ENCODE data around the gene ZNF860.
"Not testable (repeated sequence)": the region's sequence is repeated elsewhere in the genome, so short reads cannot be mapped to it uniquely, and the experiment has no call there.

ZNF860 gene

GRCh38 chr3:32010699-32011098 is 29.1 kb downstream of the ZNF860 start:
- not testable (repeated sequence) for H3K36me3 ChIP-seq (ENCODE audit: insufficient read depth, low read length); H3K9me3 ChIP-seq (ENCODE audit: low read length); H3F3A ChIP-seq (ENCODE audit: insufficient read depth, low read length); H3K9ac ChIP-seq (ENCODE audit: low read length); H3K9me2 ChIP-seq (ENCODE audit: low read depth, low read length); H3K4me2 ChIP-seq (ENCODE audit: low read length); H3K27me3 ChIP-seq (ENCODE audit: insufficient read depth, low read length); H4K20me1 ChIP-seq (ENCODE audit: insufficient read depth, low read length); H3K79me2 ChIP-seq (ENCODE audit: insufficient read depth, low read length); H2AFZ ChIP-seq (ENCODE audit: low read length); H3K27ac ChIP-seq (ENCODE audit: low read depth, low read length, poor library complexity, severe bottlenecking); H3K4me3 ChIP-seq (ENCODE audit: low read depth, low read length, poor library complexity, severe bottlenecking)
- TF ChIP-seq CTCF (IDR thresholded peaks at IDR 0.05; ENCODE audit: low read length): peak; percentile 13; the same call in 1 of the 2 replicates
- peaks cover 13% of the 10 kb centered on the region for H3K4me1 ChIP-seq (ENCODE audit: insufficient read depth, low read length, severe bottlenecking)

- not testable (repeated sequence) for H3K79me2 ChIP-seq (ENCODE audit: insufficient read depth, low read length); H3K27me3 ChIP-seq (ENCODE audit: insufficient read depth, low read length); H3K27ac ChIP-seq (ENCODE audit: low read depth, low read length, poor library complexity, severe bottlenecking); H3K4me3 ChIP-seq (ENCODE audit: low read depth, low read length, poor library complexity, severe bottlenecking); H3K9me2 ChIP-seq (ENCODE audit: low read depth, low read length); H3K9ac ChIP-seq (ENCODE audit: low read length); H3K36me3 ChIP-seq (ENCODE audit: insufficient read depth, low read length); H3K4me2 ChIP-seq (ENCODE audit: low read length); H3K9me3 ChIP-seq (ENCODE audit: low read length); H3F3A ChIP-seq (ENCODE audit: insufficient read depth, low read length); H2AFZ ChIP-seq (ENCODE audit: low read length); H3K4me1 ChIP-seq (ENCODE audit: insufficient read depth, low read length, severe bottlenecking); H4K20me1 ChIP-seq (ENCODE audit: insufficient read depth, low read length)
Measured at GRCh38 chr3:32015638-32016037, 34.1 kb downstream of the ZNF860 start.

- Histone ChIP-seq H3K9me2 (ENCODE audit: low read depth, low read length) (no peaks in the 10 kb centered on the region), H3K27ac (ENCODE audit: low read depth, low read length, poor library complexity, severe bottlenecking) (no peak overlapping the region), H3K4me3 (ENCODE audit: low read depth, low read length, poor library complexity, severe bottlenecking) (no peak overlapping the region), H3K4me2 (ENCODE audit: low read length) (no peak overlapping the region), H3K36me3 (ENCODE audit: insufficient read depth, low read length) (no peaks in the 10 kb centered on the region), H3K27me3 (ENCODE audit: insufficient read depth, low read length) (no peaks in the 10 kb centered on the region), H3K9ac (ENCODE audit: low read length) (no peak overlapping the region), H2AFZ (ENCODE audit: low read length) (no peak overlapping the region; the same call in 1 of the 2 replicates), H4K20me1 (ENCODE audit: insufficient read depth, low read length) (no peaks in the 10 kb centered on the region), H3K79me2 (ENCODE audit: insufficient read depth, low read length) (no peaks in the 10 kb centered on the region), H3F3A (ENCODE audit: insufficient read depth, low read length) (no peaks in the 10 kb centered on the region), H3K9me3 (ENCODE audit: low read length) (no peaks in the 10 kb centered on the region), H3K4me1 (ENCODE audit: insufficient read depth, low read length, severe bottlenecking) (peaks cover 5% of the 10 kb centered on the region)
- TF ChIP-seq CTCF (IDR thresholded peaks at IDR 0.05; ENCODE audit: low read length): no peak
- no peak for TF ChIP-seq EZH2 (IDR thresholded peaks at IDR 0.05; ENCODE audit: borderline replicate concordance, low read length)
Measured at GRCh38 chr3:32017286-32017685, 35.7 kb downstream of the ZNF860 start.

- H3K36me3 ChIP-seq (ENCODE audit: insufficient read depth, low read length): no peaks in the 10 kb centered on the region
- H2AFZ ChIP-seq (ENCODE audit: low read length): no peak overlapping the region
- no peaks in the 10 kb centered on the region for H4K20me1 ChIP-seq (ENCODE audit: insufficient read depth, low read length)
- no peak for TF ChIP-seq EZH2 (IDR thresholded peaks at IDR 0.05; ENCODE audit: borderline replicate concordance, low read length)
- peak; percentile 87 for TF ChIP-seq CTCF (IDR thresholded peaks at IDR 0.05; ENCODE audit: low read length)
- no peaks in the 10 kb centered on the region for H3F3A ChIP-seq (ENCODE audit: insufficient read depth, low read length)
- H3K4me1 ChIP-seq (ENCODE audit: insufficient read depth, low read length, severe bottlenecking): peaks cover 5% of the 10 kb centered on the region
- H3K9ac ChIP-seq (ENCODE audit: low read length): no peak overlapping the region
- H3K9me3 ChIP-seq (ENCODE audit: low read length): no peaks in the 10 kb centered on the region
- H3K79me2 ChIP-seq (ENCODE audit: insufficient read depth, low read length): no peaks in the 10 kb centered on the region
- no peak overlapping the region for H3K27ac ChIP-seq (ENCODE audit: low read depth, low read length, poor library complexity, severe bottlenecking)
- H3K27me3 ChIP-seq (ENCODE audit: insufficient read depth, low read length): no peaks in the 10 kb centered on the region
- H3K4me3 ChIP-seq (ENCODE audit: low read depth, low read length, poor library complexity, severe bottlenecking): no peak overlapping the region
- H3K9me2 ChIP-seq (ENCODE audit: low read depth, low read length): no peaks in the 10 kb centered on the region
- no peak overlapping the region for H3K4me2 ChIP-seq (ENCODE audit: low read length)
Measured at GRCh38 chr3:32018757-32019564, 37.4 kb downstream of the ZNF860 start.

Measured in OCI-LY1 (cell line).